Tibial artery (tissue), 4 donors: ENCODE results near the gene AHR.

Experiments
- DNase-seq, 2 donors: peaks; one replicate each; pipeline ENCODE4 v3.0.0-alpha.2; 2019
- H3K27ac ChIP-seq, 2 donors: fragments of 200-600 bp; sonication (generic) in 1 of 2; 1 replicate in 1 of 2; 2 replicates in 1 of 2; pipeline ENCODE4 v1.5.1; 2018 to 2019; ENCODE audit warnings: mild to moderate bottlenecking in 1 of 2
- H3K27me3 ChIP-seq, 2 donors: fragments of 200-600 bp; sonication (generic) in 1 of 2; one replicate each; pipeline versions ENCODE4 v1.5.1 to v1.6.0; 2016 to 2019
- H3K36me3 ChIP-seq, 3 donors: fragments of 200-600 bp; sonication (generic) in 2 of 3; one replicate each; pipeline ENCODE4 v1.5.1; 2016 to 2019; ENCODE audit warnings: mild to moderate bottlenecking in 2 of 3
- H3K4me1 ChIP-seq, 4 donors: fragments of 200-600 bp; sonication (generic) in 2 of 4; 1 replicate in 3 of 4; 2 replicates in 1 of 4; pipeline ENCODE4 v1.5.1; 2016 to 2019
- H3K4me3 ChIP-seq, 2 donors: fragments of 200-600 bp; sonication (generic) in 1 of 2; 1 replicate in 1 of 2; 2 replicates in 1 of 2; pipeline ENCODE4 v1.5.1; 2018 to 2019; ENCODE audit warnings: mild to moderate bottlenecking in 2 of 2
- H3K9me3 ChIP-seq, 3 donors: fragments of 200-600 bp; sonication (generic) in 1 of 3; one replicate each; pipeline ENCODE4 v1.5.1; 2016 to 2019
- CTCF ChIP-seq, 2 experiments: fragments of 200-600 bp in 1 of 2; fragments of 450-650 bp in 1 of 2; IDR thresholded peaks; one replicate each; pipeline ENCODE4 v1.5.1; 2017 to 2019; ENCODE audit warnings: antibody characterized with exemption in 2 of 2, mild to moderate bottlenecking in 1 of 2, moderate library complexity in 1 of 2
- intact Hi-C: fragments of 100-400 bp; cut with DNase I; formaldehyde crosslinking; loops from one replicate; pipeline ENCODE4 v1.15.0; 2023; ENCODE audit warnings: low total_unique reads

Gene AHR

GRCh38 chr7:17364671-17365070, 66.2 kb downstream of the AHR start:
- no peaks in the 10 kb centered on the region for H3K9me3 ChIP-seq
- H3K27ac ChIP-seq: no peak overlapping the region
- no peak overlapping the region for H3K4me3 ChIP-seq
- intact Hi-C loops: no loop called here
- TF ChIP-seq CTCF (IDR thresholded peaks at IDR 0.05): no peak
- DNase-seq: no peak
- H3K4me1 ChIP-seq: peaks cover 0 to 10% (median 6%) of the 10 kb centered on the region in 4 donors
- H3K27me3 ChIP-seq: no peaks in the 10 kb centered on the region
- no peaks in the 10 kb centered on the region for H3K36me3 ChIP-seq

GRCh38 chr7:17365775-17366174, 67.3 kb downstream of the AHR start:
- Histone ChIP-seq H3K27ac (no peak overlapping the region), H3K9me3 (no peaks in the 10 kb centered on the region), H3K4me1 (peaks cover 0 to 20% (median 15%) of the 10 kb centered on the region in 4 donors), H3K4me3 (no peak overlapping the region), H3K27me3 (no peaks in the 10 kb centered on the region), H3K36me3 (no peaks in the 10 kb centered on the region)
- no peak for TF ChIP-seq CTCF (IDR thresholded peaks at IDR 0.05)
- intact Hi-C loops: no loop called here
- DNase-seq: no peak

GRCh38 chr7:17367502-17367901, 69.0 kb downstream of the AHR start:
- no peak for TF ChIP-seq CTCF (IDR thresholded peaks at IDR 0.05)
- H3K36me3 ChIP-seq: no peaks in the 10 kb centered on the region
- H3K27me3 ChIP-seq: no peaks in the 10 kb centered on the region
- no peak overlapping the region for H3K27ac ChIP-seq
- peaks cover 0 to 37% (median 26%) of the 10 kb centered on the region in 4 donors for H3K4me1 ChIP-seq
- DNase-seq: no peak
- H3K9me3 ChIP-seq: no peaks in the 10 kb centered on the region
- intact Hi-C loops: no loop called here
- H3K4me3 ChIP-seq: no peak overlapping the region

- Histone ChIP-seq H3K9me3 (no peaks in the 10 kb centered on the region), H3K4me1 (peaks cover 0 to 44% (median 27%) of the 10 kb centered on the region in 4 donors), H3K4me3 (no peak overlapping the region), H3K27me3 (no peaks in the 10 kb centered on the region), H3K36me3 (no peaks in the 10 kb centered on the region), H3K27ac (peak overlapping the region in 1 of 2 donors; percentile 21)
- no peak for TF ChIP-seq CTCF (IDR thresholded peaks at IDR 0.05)
- intact Hi-C loops: no loop called here
- no peak for DNase-seq
Measured at GRCh38 chr7:17368856-17369524, 70.5 kb downstream of the AHR start.

GRCh38 chr7:17369691-17370426, 71.4 kb downstream of the AHR start:
- H3K27ac ChIP-seq: peak overlapping the region; percentile 21 to 29
- no peak overlapping the region for H3K4me3 ChIP-seq
- TF ChIP-seq CTCF (IDR thresholded peaks at IDR 0.05): no peak
- H3K9me3 ChIP-seq: no peaks in the 10 kb centered on the region
- H3K27me3 ChIP-seq: no peaks in the 10 kb centered on the region
- intact Hi-C loops: no loop called here
- no peak for DNase-seq
- H3K36me3 ChIP-seq: no peaks in the 10 kb centered on the region
- peaks cover 0 to 53% (median 34%) of the 10 kb centered on the region in 4 donors for H3K4me1 ChIP-seq
